Stimulated activated CD4-positive, alpha-beta T cell treated with anti-CD3 and anti-CD28 coated beads, Interleukin-1b, Interleukin-23, amount 100 ng/mL, for 24 hours (primary cell): ENCODE results near the gene TBCE.
A peak's percentile ranks its signal among the peaks of the same experiment; 100 is the strongest.

ENCODE experiments used
- DNase-seq, 4 experiments: peaks; one replicate each; pipeline ENCODE4 v3.0.0-alpha.2; 2020; ENCODE audit warnings: low read depth in 4 of 4, low spot score in 1 of 4

TBCE gene

GRCh38 chr1:235409042-235409820 lies 42.0 kb downstream of the TBCE start:
- DNase-seq: no peak

- DNase-seq: no peak
Observed at GRCh38 chr1:235410467-235410866, 43.2 kb downstream of the TBCE start.

- DNase-seq: no peak
Observed at GRCh38 chr1:235411489-235412486, 44.6 kb downstream of the TBCE start.

- peak; percentile 7 to 43 (median 16) for DNase-seq
Observed at GRCh38 chr1:235415008-235415904, 48.0 kb downstream of the TBCE start.

- no peak for DNase-seq
Observed at GRCh38 chr1:235416662-235417049, 49.4 kb downstream of the TBCE start.

- peak; percentile 13 to 45 (median 26) for DNase-seq
Observed at GRCh38 chr1:235417086-235417697, 50.0 kb downstream of the TBCE start.

- DNase-seq: no peak
Observed at GRCh38 chr1:235421751-235422150, 54.5 kb downstream of the TBCE start.

GRCh38 chr1:235423214-235423652 lies 56.0 kb downstream of the TBCE start:
- DNase-seq: peak in 1 of 4 experiments; percentile 8

GRCh38 chr1:235424092-235424491 lies 56.9 kb downstream of the TBCE start:
- no peak for DNase-seq

- DNase-seq: no peak
Observed at GRCh38 chr1:235425357-235425756, 58.1 kb downstream of the TBCE start.

GRCh38 chr1:235426143-235426542 lies 58.9 kb downstream of the TBCE start:
- DNase-seq: no peak

- DNase-seq: no peak
Observed at GRCh38 chr1:235426680-235427079, 59.5 kb downstream of the TBCE start.

GRCh38 chr1:235427447-235427846 lies 60.2 kb downstream of the TBCE start:
- no peak for DNase-seq

- no peak for DNase-seq
Observed at GRCh38 chr1:235429143-235429542, 61.9 kb downstream of the TBCE start.

- no peak for DNase-seq
Observed at GRCh38 chr1:235430991-235431390, 63.8 kb downstream of the TBCE start.

GRCh38 chr1:235434001-235434400 lies 66.8 kb downstream of the TBCE start:
- DNase-seq: no peak

GRCh38 chr1:235441159-235441685 lies 74.0 kb downstream of the TBCE start:
- no peak for DNase-seq

- no peak for DNase-seq
Observed at GRCh38 chr1:235442788-235443429, 75.7 kb downstream of the TBCE start.

GRCh38 chr1:235448616-235449015 lies 81.4 kb downstream of the TBCE start:
- DNase-seq: no peak

GRCh38 chr1:235450433-235450832 lies 83.2 kb downstream of the TBCE start:
- no peak for DNase-seq
